ENCODE measurements around the gene ABTB1.

DNA sequence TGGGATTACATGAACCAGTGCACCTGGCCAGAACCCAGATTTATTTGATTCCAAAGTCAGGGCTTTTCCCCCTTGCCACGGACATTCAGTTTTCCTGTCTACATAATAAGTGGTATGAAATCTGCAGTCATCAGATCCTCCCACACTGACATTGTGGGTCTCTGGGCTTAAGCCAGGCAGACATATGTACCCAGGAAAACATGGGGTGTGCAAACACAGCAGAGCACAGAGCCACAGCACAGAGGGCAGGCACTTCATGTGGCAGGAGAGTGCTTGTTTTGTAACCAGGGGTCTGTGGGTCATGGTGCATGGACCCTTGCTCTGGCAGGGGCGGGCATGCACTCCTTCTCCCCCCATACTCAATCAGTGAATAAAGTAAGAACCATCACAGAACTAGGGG lies 6.1 kb upstream of the ABTB1 start:
- TF ChIP-seq, protein P1, sequence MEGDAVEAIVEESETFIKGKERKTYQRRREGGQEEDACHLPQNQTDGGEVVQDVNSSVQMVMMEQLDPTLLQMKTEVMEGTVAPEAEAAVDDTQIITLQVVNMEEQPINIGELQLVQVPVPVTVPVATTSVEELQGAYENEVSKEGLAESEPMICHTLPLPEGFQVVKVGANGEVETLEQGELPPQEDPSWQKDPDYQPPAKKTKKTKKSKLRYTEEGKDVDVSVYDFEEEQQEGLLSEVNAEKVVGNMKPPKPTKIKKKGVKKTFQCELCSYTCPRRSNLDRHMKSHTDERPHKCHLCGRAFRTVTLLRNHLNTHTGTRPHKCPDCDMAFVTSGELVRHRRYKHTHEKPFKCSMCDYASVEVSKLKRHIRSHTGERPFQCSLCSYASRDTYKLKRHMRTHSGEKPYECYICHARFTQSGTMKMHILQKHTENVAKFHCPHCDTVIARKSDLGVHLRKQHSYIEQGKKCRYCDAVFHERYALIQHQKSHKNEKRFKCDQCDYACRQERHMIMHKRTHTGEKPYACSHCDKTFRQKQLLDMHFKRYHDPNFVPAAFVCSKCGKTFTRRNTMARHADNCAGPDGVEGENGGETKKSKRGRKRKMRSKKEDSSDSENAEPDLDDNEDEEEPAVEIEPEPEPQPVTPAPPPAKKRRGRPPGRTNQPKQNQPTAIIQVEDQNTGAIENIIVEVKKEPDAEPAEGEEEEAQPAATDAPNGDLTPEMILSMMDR (IDR thresholded peaks at IDR 0.05), result no peak
- TF ChIP-seq POLR2A (IDR thresholded peaks at IDR 0.05) (no peak), EP300 (IDR thresholded peaks at IDR 0.05) (no peak), POLR2AphosphoS5 (IDR thresholded peaks at IDR 0.05) (no peak)

Data from sigmoid colon (tissue), 4 donors.